SK-N-SH (cell line): ENCODE data around the gene PTAFR. TPM values are rescaled to one million over a fixed set of nuclear protein-coding genes. Genes with fewer than 3 reads are reported as not detected.

ENCODE experiments used
- CTCF ChIA-PET: fragments of 300-600, 350-600 bp; formaldehyde crosslinking; extraction: SDS; loops from one replicate; lab custom pipeline; 2021; lab: Yijun Ruan, JAX
- POLR2A ChIA-PET: fragments of 350-600 bp; sonication (Branson Sonifier 250); formaldehyde crosslinking; extraction: SDS; loops from one replicate; lab custom pipeline; 2020; ENCODE audit warnings: antibody characterized with exemption, inconsistent platforms; lab: Yijun Ruan, JAX
- DNase-seq: peaks from one replicate; pipeline ENCODE4 v3.0.0; 2012
- H2AFZ ChIP-seq: fragments of 200-600 bp; sonication (generic); 2 replicates; pipeline ENCODE4 v1.8.1; 2016; ENCODE audit warnings: antibody characterized with exemption, mild to moderate bottlenecking, low read depth
- H3F3A ChIP-seq: fragments of 200-600 bp; sonication (generic); replicated peaks from 2 replicates; pipeline ENCODE3; 2016; ENCODE audit warnings: antibody characterized with exemption, mild to moderate bottlenecking; ENCODE audit not compliant: insufficient read depth
- H3K27ac ChIP-seq, 2 experiments: fragments of 200-500 bp in 1 of 2; fragments of 200-600 bp in 1 of 2; sonication (Bioruptor generic) in 1 of 2; sonication (generic), shearing (Covaris generic) in 1 of 2; 2 replicates each; pipeline versions ENCODE4 v1.5.1 to v1.6.1; 2014 to 2016; ENCODE audit warnings: low read depth in 2 of 2, inconsistent platforms in 1 of 2, low read length in 1 of 2, mild to moderate bottlenecking in 1 of 2, mixed read lengths in 1 of 2
- H3K27me3 ChIP-seq: fragments of 200-600 bp; sonication (generic), shearing (Covaris generic); 2 replicates; pipeline ENCODE4 v1.6.1; 2016; ENCODE audit warnings: mixed run types; ENCODE audit not compliant: insufficient read depth
- H3K36me3 ChIP-seq, 2 experiments: fragments of 200-500 bp in 1 of 2; fragments of 200-600 bp in 1 of 2; sonication (Bioruptor generic) in 1 of 2; sonication (generic) in 1 of 2; replicated peaks in 1 of 2; 2 replicates each; pipeline versions ENCODE3 to v1.5.1; 2014 to 2016; ENCODE audit warnings: low read length in 1 of 2, mild to moderate bottlenecking in 1 of 2; ENCODE audit not compliant: insufficient read depth in 2 of 2, control insufficient read depth in 1 of 2
- H3K4me1 ChIP-seq, 2 experiments: fragments of 200-500 bp in 1 of 2; fragments of 200-600 bp in 1 of 2; sonication (Bioruptor generic) in 1 of 2; sonication (generic), shearing (Covaris generic) in 1 of 2; 2 replicates each; pipeline versions ENCODE4 v1.5.1 to v1.6.1; 2014 to 2016; ENCODE audit warnings: low read depth in 1 of 2, low read length in 1 of 2, mixed run types in 1 of 2; ENCODE audit not compliant: insufficient read depth in 2 of 2, control insufficient read depth in 1 of 2
- H3K4me2 ChIP-seq: fragments of 200-600 bp; sonication (generic), shearing (Covaris generic); 2 replicates; pipeline ENCODE4 v1.6.1; 2017; ENCODE audit warnings: mixed run types
- H3K4me3 ChIP-seq, 2 experiments: fragments of 200-500 bp in 1 of 2; fragments of 200-600 bp in 1 of 2; sonication (Bioruptor generic) in 1 of 2; sonication (generic), shearing (Covaris generic) in 1 of 2; 2 replicates each; pipeline versions ENCODE4 v1.5.1 to v1.8.1; 2014 to 2016; ENCODE audit warnings: low read depth in 2 of 2, inconsistent platforms in 1 of 2, low read length in 1 of 2, mild to moderate bottlenecking in 1 of 2, mixed read lengths in 1 of 2, moderate library complexity in 1 of 2
- H3K79me2 ChIP-seq: fragments of 200-600 bp; sonication (generic); 2 replicates; pipeline ENCODE4 v1.8.1; 2017; ENCODE audit warnings: mild to moderate bottlenecking; ENCODE audit not compliant: insufficient read depth
- H3K9ac ChIP-seq: fragments of 200-600 bp; sonication (generic); 2 replicates; pipeline ENCODE4 v1.6.1; 2017; ENCODE audit warnings: mixed run types
- H3K9me2 ChIP-seq: fragments of 200-600 bp; sonication (generic); 2 replicates; pipeline ENCODE4 v1.6.1; 2017; ENCODE audit warnings: mixed run types
- H3K9me3 ChIP-seq: fragments of 200-600 bp; sonication (generic); 2 replicates; pipeline ENCODE4 v1.6.1; 2017; ENCODE audit warnings: mixed run types, mild to moderate bottlenecking, moderate library complexity
- H4K20me1 ChIP-seq: fragments of 200-600 bp; sonication (generic); 2 replicates; pipeline ENCODE4 v1.6.1; 2017; ENCODE audit warnings: mild to moderate bottlenecking, mixed run types; ENCODE audit not compliant: insufficient read depth
- EP300 ChIP-seq, 2 experiments: IDR thresholded peaks; 2 replicates each; pipeline versions ENCODE4 v1.4.0 to v1.6.1; 2012; ENCODE audit warnings: borderline replicate concordance in 1 of 2, low read depth in 1 of 2, low read length in 1 of 2
- EZH2phosphoT487 ChIP-seq: fragments of 200-600 bp; sonication (generic); IDR thresholded peaks from 2 replicates; pipeline ENCODE4 v1.6.1; 2017; ENCODE audit warnings: low read depth, mixed run types, mild to moderate bottlenecking, antibody characterized with exemption, moderate library complexity, borderline replicate concordance
- FOXJ3 ChIP-seq: sonication (generic); formaldehyde crosslinking; IDR thresholded peaks from 2 replicates; pipeline ENCODE4 v1.5.1; 2020; ENCODE audit warnings: mild to moderate bottlenecking, missing genetic modification reagents
- FOXM1 ChIP-seq: IDR thresholded peaks from 2 replicates; pipeline ENCODE4 v1.4.0; 2012; ENCODE audit warnings: low read depth, mild to moderate bottlenecking
- GABPA ChIP-seq: IDR thresholded peaks from 2 replicates; pipeline ENCODE4 v1.4.0; 2012; ENCODE audit warnings: low read depth, mild to moderate bottlenecking
- GATA2 ChIP-seq: sonication (generic); formaldehyde crosslinking; IDR thresholded peaks from 2 replicates; pipeline ENCODE4 v1.5.0; 2020; ENCODE audit warnings: mild to moderate bottlenecking, missing genetic modification reagents
- IRF3 ChIP-seq: fragments of 150-350 bp; IDR thresholded peaks from 2 replicates; pipeline ENCODE4 v1.6.1; 2016; ENCODE audit warnings: mild to moderate bottlenecking, low read depth, low read length
- JUND ChIP-seq: IDR thresholded peaks from 2 replicates; pipeline ENCODE4 v1.4.0; 2012
- NRF1 ChIP-seq: IDR thresholded peaks from 2 replicates; pipeline ENCODE4 v1.6.1; 2012; ENCODE audit warnings: low read depth, mild to moderate bottlenecking, low read length
- PBX3 ChIP-seq: IDR thresholded peaks from 2 replicates; pipeline ENCODE4; 2012
- RFX5 ChIP-seq: IDR thresholded peaks from 2 replicates; pipeline ENCODE4 v1.6.1; 2012; ENCODE audit warnings: mild to moderate bottlenecking, improper control_type of control experiment, low read length
- RXRA ChIP-seq: IDR thresholded peaks from 2 replicates; pipeline ENCODE4 v1.4.0; 2012; ENCODE audit warnings: low read depth, mild to moderate bottlenecking, borderline replicate concordance
- SMC3 ChIP-seq: IDR thresholded peaks from 2 replicates; pipeline ENCODE4 v1.6.1; 2012; ENCODE audit warnings: low read depth, low read length, improper control_type of control experiment
- TAF1 ChIP-seq: IDR thresholded peaks from 2 replicates; pipeline ENCODE4 v1.6.1; 2012; ENCODE audit warnings: low read depth, mild to moderate bottlenecking, low read length, moderate library complexity, borderline replicate concordance
- TCF12 ChIP-seq: IDR thresholded peaks from 2 replicates; pipeline ENCODE4 v1.4.0; 2012
- TEAD4 ChIP-seq: IDR thresholded peaks from 2 replicates; pipeline ENCODE4 v1.4.0; 2012; ENCODE audit warnings: mild to moderate bottlenecking, borderline replicate concordance; ENCODE audit not compliant: insufficient read depth
- USF2 ChIP-seq: fragments of 150-350 bp; IDR thresholded peaks from 2 replicates; pipeline ENCODE4 v1.6.1; 2017; ENCODE audit warnings: antibody characterized with exemption, low read length, low read depth, borderline replicate concordance
- ZBTB33 ChIP-seq: IDR thresholded peaks from 2 replicates; pipeline ENCODE4 v1.4.0; 2012; ENCODE audit warnings: low read depth, borderline replicate concordance
- WGBS: methylation state at CpG from one replicate; pipeline ENCODE4 v1.1.6; 2017; ENCODE audit warnings: low lambda C conversion rate; 5-methylcytosine and 5-hydroxymethylcytosine counted together
- polyA plus RNA-seq, 3 experiments: library from polyadenylated mRNA; depleted of rRNA; stranded (reverse); fragments of >200 nt; gene quantifications; 2 replicates each; pipeline ENCODE4 v1.2.3, GENCODE V29; 2012
- TF ChIP-seq, protein P1 (sequence below): IDR thresholded peaks from 2 replicates; pipeline ENCODE4 v1.4.0; 2012; ENCODE audit warnings: low read depth, borderline replicate concordance

PTAFR gene
- polyA plus RNA-seq, 1 of the 3 experiments (the other 2 are of a cell fraction), result 0.05 TPM

GRCh38 chr1:28129150-28129549 lies 47.3 kb downstream of the PTAFR start:
- ChIA-PET POLR2A (no interaction called here), CTCF (no interaction called here)
- Histone ChIP-seq H3K79me2 (no peaks in the 10 kb centered on the region), H3K27ac (no peak overlapping the region), H3K9me3 (no peaks in the 10 kb centered on the region), H3K9ac (no peak overlapping the region), H2AFZ (no peak overlapping the region), H3K27me3 (no peaks in the 10 kb centered on the region; the same call in 1 of the 2 replicates), H3K36me3 (no peaks in the 10 kb centered on the region), H4K20me1 (no peaks in the 10 kb centered on the region), H3K4me1 (no peaks in the 10 kb centered on the region), H3K4me3 (no peak overlapping the region), H3K9me2 (no peaks in the 10 kb centered on the region), H3K4me2 (no peak overlapping the region), H3F3A (no peaks in the 10 kb centered on the region)
- TF ChIP-seq RXRA (peak; percentile 23; the same call in 1 of the 2 replicates), EZH2phosphoT487 (no peak)
- no peak for DNase-seq
- 30% methylated on average over 1 of the region's 1 CpG for WGBS

GRCh38 chr1:28127617-28128257 lies 48.8 kb downstream of the PTAFR start:
- Histone ChIP-seq H3K27me3 (no peaks in the 10 kb centered on the region; the same call in 1 of the 2 replicates), H2AFZ (no peak overlapping the region), H3K4me2 (no peak overlapping the region), H4K20me1 (no peaks in the 10 kb centered on the region), H3K4me3 (no peak overlapping the region), H3F3A (no peaks in the 10 kb centered on the region), H3K36me3 (no peaks in the 10 kb centered on the region), H3K79me2 (no peaks in the 10 kb centered on the region), H3K9me3 (no peaks in the 10 kb centered on the region), H3K9ac (no peak overlapping the region), H3K9me2 (no peaks in the 10 kb centered on the region), H3K27ac (no peak overlapping the region), H3K4me1 (no peaks in the 10 kb centered on the region; a peak in 1 of 4 replicates)
- no peak for TF ChIP-seq PBX3
- TF ChIP-seq, protein P1, sequence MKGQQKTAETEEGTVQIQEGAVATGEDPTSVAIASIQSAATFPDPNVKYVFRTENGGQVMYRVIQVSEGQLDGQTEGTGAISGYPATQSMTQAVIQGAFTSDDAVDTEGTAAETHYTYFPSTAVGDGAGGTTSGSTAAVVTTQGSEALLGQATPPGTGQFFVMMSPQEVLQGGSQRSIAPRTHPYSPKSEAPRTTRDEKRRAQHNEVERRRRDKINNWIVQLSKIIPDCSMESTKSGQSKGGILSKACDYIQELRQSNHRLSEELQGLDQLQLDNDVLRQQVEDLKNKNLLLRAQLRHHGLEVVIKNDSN, result no peak
- no peak for TF ChIP-seq TCF12
- TF ChIP-seq NRF1, result no peak
- TF ChIP-seq EZH2phosphoT487, result no peak
- no peak for TF ChIP-seq RXRA
- TF ChIP-seq FOXM1, result no peak
- no peak for TF ChIP-seq TAF1
- TF ChIP-seq IRF3, result no peak
- TF ChIP-seq EP300 (IDR thresholded peaks at IDR 0.05; ENCODE audit: borderline replicate concordance in 1 of 2, low read depth in 1 of 2, low read length in 1 of 2), result no peak
- no peak for TF ChIP-seq JUND
- no peak for TF ChIP-seq GATA2 (CRISPR knock-in tag)
- no peak for TF ChIP-seq ZBTB33
- no peak for TF ChIP-seq FOXJ3 (CRISPR knock-in tag)
- TF ChIP-seq TEAD4, result no peak
- no peak for TF ChIP-seq RFX5
- TF ChIP-seq SMC3, result no peak
- no peak for TF ChIP-seq GABPA
- no peak for TF ChIP-seq USF2
- ChIA-PET POLR2A (no interaction called here), CTCF (interaction anchor here (1.5 kb wide), 1 partner anchor 15 kb away, joined by 3 read pairs; no protein-coding TSS in a partner anchor)
- DNase-seq, result no peak
- 66% methylated on average over 3 of the region's 3 CpGs for WGBS
